AG10803 (cell line): ENCODE data around the gene RTN4.

Source experiments
- DNase-seq: peaks from one replicate; pipeline ENCODE4 v3.0.0; 2010; ENCODE audit warnings: low read depth
- H3K4me3 ChIP-seq: 2 replicates; pipeline ENCODE4 v1.5.1; 2011; ENCODE audit warnings: mild to moderate bottlenecking, low read length, control low read depth
- CTCF ChIP-seq: conservative IDR thresholded peaks from 2 replicates; pipeline ENCODE4 v1.5.1; 2011; ENCODE audit warnings: mild to moderate bottlenecking, low read length, control low read depth, inconsistent platforms

The RTN4 gene

GRCh38 chr2:55033076-55033742 lies 17.0 kb downstream of the RTN4 start:
- H3K4me3 ChIP-seq = no peak overlapping the region
- DNase-seq = no peak
- TF ChIP-seq CTCF = no peak

GRCh38 chr2:55031505-55031904 lies 18.7 kb downstream of the RTN4 start:
- DNase-seq = no peak
- TF ChIP-seq CTCF = no peak

GRCh38 chr2:55030766-55031165 lies 19.5 kb downstream of the RTN4 start:
- DNase-seq = no peak
- H3K4me3 ChIP-seq = no peak overlapping the region
- TF ChIP-seq CTCF = no peak

More at GRCh38 chr2:55031505-55031904, 18.7 kb downstream of the RTN4 start:
- no peak overlapping the region for H3K4me3 ChIP-seq

- no peak for TF ChIP-seq CTCF
- no peak for DNase-seq
- H3K4me3 ChIP-seq = no peak overlapping the region
Measured at GRCh38 chr2:55029098-55029497, 21.2 kb downstream of the RTN4 start.

GRCh38 chr2:55027226-55027625 lies 23.0 kb downstream of the RTN4 start:
- DNase-seq = no peak
- no peak for TF ChIP-seq CTCF
- no peak overlapping the region for H3K4me3 ChIP-seq

GRCh38 chr2:55026202-55026601 lies 24.0 kb downstream of the RTN4 start:
- no peak overlapping the region for H3K4me3 ChIP-seq
- DNase-seq = peak; percentile 77
- TF ChIP-seq CTCF = no peak

- no peak for TF ChIP-seq CTCF
- DNase-seq = no peak
- no peak overlapping the region for H3K4me3 ChIP-seq
Measured at GRCh38 chr2:55025627-55026026, 24.6 kb downstream of the RTN4 start.
